GM12878 (cell line): ENCODE data around the gene TEX51. TPM values are rescaled to one million over a fixed set of nuclear protein-coding genes. Genes with fewer than 3 reads are reported as not detected.

Experiments
- ATAC-seq: fragments of 200-7000 bp; cut with Tn5 transposase; 3 replicates; pipeline ENCODE4 v1.9.1; 2020; ENCODE audit warnings: mild to moderate bottlenecking, moderate library complexity
- BruUV-seq: library from RNA; stranded (reverse); fragments of 400-500 nt; replicated peaks from 2 replicates; lab custom pipeline; 2021; lab: Mats Ljungman, UMichigan
- CTCF ChIA-PET: fragments of 300-600 bp; sonication (Branson Sonifier 250); formaldehyde crosslinking; extraction: SDS; loops from one replicate; lab custom pipeline; 2021; ENCODE audit warnings: inconsistent platforms; lab: Yijun Ruan, JAX
- POLR2A ChIA-PET: fragments of 350-600 bp; formaldehyde crosslinking; extraction: SDS; loops from one replicate; lab custom pipeline; 2021; ENCODE audit warnings: inconsistent platforms; lab: Charles Lee
- RAD21 ChIA-PET: fragments of 300-600 bp; sonication (Branson Sonifier 250); formaldehyde crosslinking; loops from one replicate; lab custom pipeline; 2023; ENCODE audit warnings: antibody characterized with exemption; ENCODE audit not compliant: unreplicated experiment; lab: Charles Lee
- SMC1A ChIA-PET: fragments of 300-600 bp; sonication (Branson Sonifier 250); formaldehyde crosslinking; loops from one replicate; lab custom pipeline; 2023; ENCODE audit not compliant: unreplicated experiment, uncharacterized antibody; lab: Charles Lee
- DNase-seq: peaks from one replicate; pipeline ENCODE4 v3.0.0-alpha.2; 2011; ENCODE audit warnings: low read depth, low spot score
- FAIRE-seq: peaks from 3 replicates; lab custom pipeline; 2011; peaks lifted over from hg19 to GRCh38; lab: Jason Lieb, UNC
- H2AFZ ChIP-seq: 2 replicates; pipeline ENCODE4 v1.6.0; 2011; ENCODE audit warnings: low read depth, low read length, control low read depth; ENCODE audit not compliant: control insufficient read depth
- H3K27ac ChIP-seq: 2 replicates; pipeline ENCODE4 v1.5.1; 2011; ENCODE audit warnings: control low read depth; ENCODE audit not compliant: control insufficient read depth, insufficient read depth
- H3K27me3 ChIP-seq, 2 experiments: replicated peaks in 1 of 2; 2 replicates each; pipeline versions ENCODE4 v1.6.0 to v1.6.1; 2011; ENCODE audit warnings: low read length in 1 of 2; ENCODE audit not compliant: control insufficient read depth in 2 of 2, insufficient read depth in 2 of 2
- H3K36me3 ChIP-seq, 2 experiments: 2 replicates each; pipeline ENCODE4 v1.5.1; 2011; ENCODE audit warnings: low read length in 1 of 2; ENCODE audit not compliant: control insufficient read depth in 2 of 2, insufficient read depth in 2 of 2
- H3K4me1 ChIP-seq: 2 replicates; pipeline ENCODE4 v1.6.1; 2011; ENCODE audit warnings: mild to moderate bottlenecking, low read length, moderate library complexity, mixed read lengths; ENCODE audit not compliant: control insufficient read depth, insufficient read depth
- H3K4me2 ChIP-seq: 2 replicates; pipeline ENCODE4 v1.6.0; 2011; ENCODE audit warnings: control low read depth; ENCODE audit not compliant: control insufficient read depth, insufficient read depth
- H3K4me3 ChIP-seq: fragments of 200-600 bp; sonication (generic); 2 replicates; pipeline ENCODE4 v1.5.1; 2016
- H3K79me2 ChIP-seq: 2 replicates; pipeline ENCODE4 v1.6.0; 2011; ENCODE audit warnings: low read length; ENCODE audit not compliant: control insufficient read depth, insufficient read depth
- H3K9ac ChIP-seq: 2 replicates; pipeline ENCODE4 v1.8.0; 2011; ENCODE audit warnings: low read length, control low read depth, mixed read lengths; ENCODE audit not compliant: control insufficient read depth, insufficient read depth
- H3K9me3 ChIP-seq: replicated peaks from 3 replicates; pipeline ENCODE4 v1.5.1; 2011; ENCODE audit warnings: mild to moderate bottlenecking, low read length; ENCODE audit not compliant: control insufficient read depth, insufficient read depth
- H4K20me1 ChIP-seq: 2 replicates; pipeline ENCODE4 v1.6.0; 2011; ENCODE audit not compliant: control insufficient read depth, insufficient read depth
- CEBPZ ChIP-seq: fragments of 150-350 bp; IDR thresholded peaks from 2 replicates; pipeline ENCODE4 v1.6.1; 2016; ENCODE audit warnings: low read depth, low read length
- DPF2 ChIP-seq: fragments of 450-650 bp; IDR thresholded peaks from 2 replicates; pipeline ENCODE4 v1.6.1; 2017; ENCODE audit warnings: mild to moderate bottlenecking
- FOXM1 ChIP-seq: IDR thresholded peaks from 2 replicates; pipeline ENCODE4 v1.6.1; 2012; ENCODE audit warnings: low read depth, mild to moderate bottlenecking, inconsistent platforms, low read length, moderate library complexity
- HDAC6 ChIP-seq: fragments of 200-600 bp; sonication (generic); IDR thresholded peaks from one replicate; pipeline ENCODE4 v1.8.0; 2017; ENCODE audit warnings: antibody characterized with exemption; ENCODE audit not compliant: unreplicated experiment
- MLLT1 ChIP-seq: fragments of 450-650 bp; IDR thresholded peaks from 2 replicates; pipeline ENCODE4 v1.6.1; 2016; ENCODE audit warnings: mild to moderate bottlenecking
- PRDM15 ChIP-seq: fragments of 450-650 bp; formaldehyde crosslinking; IDR thresholded peaks from 2 replicates; pipeline ENCODE4 v1.4.0; 2020; ENCODE audit warnings: mild to moderate bottlenecking, moderate library complexity
- STAT1 ChIP-seq: fragments of 450-650 bp; conservative IDR thresholded peaks from 2 replicates; pipeline ENCODE4 v1.6.1; 2014; ENCODE audit warnings: antibody characterized with exemption, mild to moderate bottlenecking
- ZZZ3 ChIP-seq: IDR thresholded peaks from 2 replicates; pipeline ENCODE4 v1.6.1; 2011; ENCODE audit warnings: low read depth; ENCODE audit not compliant: control insufficient read depth, insufficient read length
- WGBS: methylation state at CpG from one replicate; pipeline ENCODE4 v1.1.6; 2016; ENCODE audit warnings: low lambda C conversion rate; ENCODE audit not compliant: insufficient replicate concordance, insufficient coverage; ENCODE audit errors: missing lambda C conversion rate; 5-methylcytosine and 5-hydroxymethylcytosine counted together
- in situ Hi-C: fragments of 300-500 bp; cut with MboI; formaldehyde crosslinking; loops from 9 replicates; pipeline ENCODE4 v1.14.3; 2018; ENCODE audit warnings: mixed read lengths
- intact Hi-C: fragments of 100-400 bp; cut with micrococcal nuclease; formaldehyde crosslinking; loops from one replicate; pipeline ENCODE4 v1.14.2; 2022; ENCODE audit not compliant: unreplicated experiment
- polyA plus RNA-seq, 11 experiments: library from polyadenylated mRNA; depleted of rRNA in 4 of 11; unstranded in 6 of 11; stranded (reverse) in 5 of 11; fragments of >200 nt; fragmentation: Nextera tagmentation in 4 of 11; fragmentation: Illumina TruSeq in 1 of 11; extraction: Ambion mirVana in 4 of 11; extraction: Trizol in 1 of 11; gene quantifications; 1 replicate in 1 of 11; 2 replicates in 10 of 11; pipeline versions ENCODE4 v1.2.1 to v1.2.3, GENCODE V29; 2011 to 2016; ENCODE audit warnings: inconsistent platforms in 2 of 11, missing spikeins in 2 of 11, low read depth in 1 of 11
- total RNA-seq, 4 experiments: library from RNA; depleted of rRNA in 3 of 4; stranded (reverse); fragments of >200 nt in 3 of 4; fragmentation: Illumina TruSeq in 1 of 4; extraction: Trizol in 1 of 4; gene quantifications; 2 replicates each; pipeline versions ENCODE4 v1.2.1 to v1.2.3, GENCODE V29; 2013 to 2021

The TEX51 gene
- total and polyA plus RNA-seq, 10 of the 15 experiments (the other 5 are each of a cell fraction or from before 2014, with no cell fraction given): not detected

- Histone ChIP-seq H3K27ac (no peak overlapping the region), H3K36me3 (no peaks in the 10 kb centered on the region), H3K4me1 (no peaks in the 10 kb centered on the region), H3K9ac (no peak overlapping the region), H3K9me3 (no peaks in the 10 kb centered on the region), H2AFZ (no peak overlapping the region), H3K4me2 (no peak overlapping the region), H3K27me3 (no peaks in the 10 kb centered on the region), H3K79me2 (no peaks in the 10 kb centered on the region), H3K4me3 (no peak overlapping the region), H4K20me1 (no peaks in the 10 kb centered on the region)
- RAD21 ChIA-PET: no interaction called here
- DNase-seq (no peak), FAIRE-seq (no peak), ATAC-seq (no peak)
- POLR2A ChIA-PET: no interaction called here
- CTCF ChIA-PET: no interaction called here
- BruUV-seq: no TSS peak
- 23% methylated on average over 14 of the region's 14 CpGs for WGBS
- in situ Hi-C loops (no loop called here), intact Hi-C loops (no loop called here)
- SMC1A ChIA-PET: no interaction called here
- TF ChIP-seq MLLT1 (no peak), ZZZ3 (no peak), HDAC6 (no peak)
Observed at GRCh38 chr2:126914811-126915500, 16.3 kb downstream of the TEX51 start.

GRCh38 chr2:126915903-126916302, 17.2 kb downstream of the TEX51 start:
- SMC1A ChIA-PET: no interaction called here
- H3K27me3 ChIP-seq: no peaks in the 10 kb centered on the region
- DNase-seq (no peak), ATAC-seq (no peak), FAIRE-seq (no peak)
- no TSS peak for BruUV-seq
- in situ Hi-C loops: no loop called here
- intact Hi-C loops: no loop called here
- H3K36me3 ChIP-seq: no peaks in the 10 kb centered on the region; a peak in 1 of 4 replicates
- no peaks in the 10 kb centered on the region for H3K9me3 ChIP-seq
- H3K79me2 ChIP-seq: no peaks in the 10 kb centered on the region
- CTCF ChIA-PET: no interaction called here
- H3K4me2 ChIP-seq: no peak overlapping the region
- RAD21 ChIA-PET: no interaction called here
- no peak overlapping the region for H3K9ac ChIP-seq
- POLR2A ChIA-PET: no interaction called here
- H4K20me1 ChIP-seq: no peaks in the 10 kb centered on the region
- H2AFZ ChIP-seq: no peak overlapping the region
- 22% methylated on average over 4 of the region's 4 CpGs for WGBS
- no peak overlapping the region for H3K27ac ChIP-seq
- H3K4me3 ChIP-seq: no peak overlapping the region
- no peaks in the 10 kb centered on the region for H3K4me1 ChIP-seq
- TF ChIP-seq DPF2: no peak
- no peak for TF ChIP-seq FOXM1
- TF ChIP-seq STAT1: no peak
- no peak for TF ChIP-seq PRDM15 (CRISPR knock-in tag)
- no peak for TF ChIP-seq CEBPZ
